ENCODE measurements around the gene DKK2. TPM values are rescaled to one million over a fixed set of nuclear protein-coding genes. Genes with fewer than 3 reads are reported as not detected.

The DKK2 gene
- total RNA-seq, 1 experiment from 2014 or later = not detected

- TF ChIP-seq, protein P1, sequence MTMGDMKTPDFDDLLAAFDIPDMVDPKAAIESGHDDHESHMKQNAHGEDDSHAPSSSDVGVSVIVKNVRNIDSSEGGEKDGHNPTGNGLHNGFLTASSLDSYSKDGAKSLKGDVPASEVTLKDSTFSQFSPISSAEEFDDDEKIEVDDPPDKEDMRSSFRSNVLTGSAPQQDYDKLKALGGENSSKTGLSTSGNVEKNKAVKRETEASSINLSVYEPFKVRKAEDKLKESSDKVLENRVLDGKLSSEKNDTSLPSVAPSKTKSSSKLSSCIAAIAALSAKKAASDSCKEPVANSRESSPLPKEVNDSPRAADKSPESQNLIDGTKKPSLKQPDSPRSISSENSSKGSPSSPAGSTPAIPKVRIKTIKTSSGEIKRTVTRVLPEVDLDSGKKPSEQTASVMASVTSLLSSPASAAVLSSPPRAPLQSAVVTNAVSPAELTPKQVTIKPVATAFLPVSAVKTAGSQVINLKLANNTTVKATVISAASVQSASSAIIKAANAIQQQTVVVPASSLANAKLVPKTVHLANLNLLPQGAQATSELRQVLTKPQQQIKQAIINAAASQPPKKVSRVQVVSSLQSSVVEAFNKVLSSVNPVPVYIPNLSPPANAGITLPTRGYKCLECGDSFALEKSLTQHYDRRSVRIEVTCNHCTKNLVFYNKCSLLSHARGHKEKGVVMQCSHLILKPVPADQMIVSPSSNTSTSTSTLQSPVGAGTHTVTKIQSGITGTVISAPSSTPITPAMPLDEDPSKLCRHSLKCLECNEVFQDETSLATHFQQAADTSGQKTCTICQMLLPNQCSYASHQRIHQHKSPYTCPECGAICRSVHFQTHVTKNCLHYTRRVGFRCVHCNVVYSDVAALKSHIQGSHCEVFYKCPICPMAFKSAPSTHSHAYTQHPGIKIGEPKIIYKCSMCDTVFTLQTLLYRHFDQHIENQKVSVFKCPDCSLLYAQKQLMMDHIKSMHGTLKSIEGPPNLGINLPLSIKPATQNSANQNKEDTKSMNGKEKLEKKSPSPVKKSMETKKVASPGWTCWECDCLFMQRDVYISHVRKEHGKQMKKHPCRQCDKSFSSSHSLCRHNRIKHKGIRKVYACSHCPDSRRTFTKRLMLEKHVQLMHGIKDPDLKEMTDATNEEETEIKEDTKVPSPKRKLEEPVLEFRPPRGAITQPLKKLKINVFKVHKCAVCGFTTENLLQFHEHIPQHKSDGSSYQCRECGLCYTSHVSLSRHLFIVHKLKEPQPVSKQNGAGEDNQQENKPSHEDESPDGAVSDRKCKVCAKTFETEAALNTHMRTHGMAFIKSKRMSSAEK (CRISPR knock-in tag; IDR thresholded peaks at IDR 0.05; ENCODE audit: borderline replicate concordance) = no peak
These were observed 1.8 kb downstream of the DKK2 start (continued) for GRCh38 chr4:107034091-107034995.

GRCh38 chr4:107027379-107027778, 8.7 kb downstream of the DKK2 start:
- CTCF ChIA-PET = no interaction called here
- Mint-ChIP-seq H3K27ac (no peak overlapping the region), H3K27me3 (ENCODE audit: low read depth) (no peaks in the 10 kb centered on the region), H3K36me3 (no peaks in the 10 kb centered on the region), H3K4me3 (no peak overlapping the region), H3K9me3 (no peaks in the 10 kb centered on the region), H3K4me1 (peaks cover 13% of the 10 kb centered on the region)
- POLR2A ChIA-PET = no interaction called here
- DNase-seq (ENCODE audit: low spot score) (no peak), ATAC-seq (no peak)
- TF ChIP-seq ZNF219 (CRISPR knock-in tag; IDR thresholded peaks at IDR 0.05; ENCODE audit: borderline replicate concordance) (no peak), ELF4 (CRISPR knock-in tag; IDR thresholded peaks at IDR 0.05; ENCODE audit: low read depth) (no peak), MYBL2 (CRISPR knock-in tag; IDR thresholded peaks at IDR 0.05) (no peak)

GRCh38 chr4:107018344-107018735, 17.8 kb downstream of the DKK2 start:
- POLR2A ChIA-PET = no interaction called here
- TF ChIP-seq ZBTB21 (CRISPR knock-in tag; IDR thresholded peaks at IDR 0.05; ENCODE audit: borderline replicate concordance) (no peak), CREB1 (CRISPR knock-in tag; IDR thresholded peaks at IDR 0.05) (no peak), ZSCAN18 (CRISPR knock-in tag; IDR thresholded peaks at IDR 0.05) (no peak), FOXK1 (CRISPR knock-in tag; IDR thresholded peaks at IDR 0.05) (no peak), NR1H2 (CRISPR knock-in tag; IDR thresholded peaks at IDR 0.05) (no peak), GTF2I (CRISPR knock-in tag; conservative IDR thresholded peaks at IDR 0.05) (no peak), SMAD4 (CRISPR knock-in tag; IDR thresholded peaks at IDR 0.05) (no peak), MXD4 (CRISPR knock-in tag; IDR thresholded peaks at IDR 0.05; ENCODE audit: borderline replicate concordance) (no peak), ZNF396 (CRISPR knock-in tag; IDR thresholded peaks at IDR 0.05; ENCODE audit: borderline replicate concordance) (no peak), ERG (CRISPR knock-in tag; IDR thresholded peaks at IDR 0.05) (no peak), ZNF416 (CRISPR knock-in tag; IDR thresholded peaks at IDR 0.05) (no peak), CBFB (CRISPR knock-in tag; IDR thresholded peaks at IDR 0.05; ENCODE audit: low read depth) (no peak), ZNF232 (CRISPR knock-in tag; IDR thresholded peaks at IDR 0.05) (no peak), SOX15 (CRISPR knock-in tag; IDR thresholded peaks at IDR 0.05) (no peak)
- TF ChIP-seq, protein P2, sequence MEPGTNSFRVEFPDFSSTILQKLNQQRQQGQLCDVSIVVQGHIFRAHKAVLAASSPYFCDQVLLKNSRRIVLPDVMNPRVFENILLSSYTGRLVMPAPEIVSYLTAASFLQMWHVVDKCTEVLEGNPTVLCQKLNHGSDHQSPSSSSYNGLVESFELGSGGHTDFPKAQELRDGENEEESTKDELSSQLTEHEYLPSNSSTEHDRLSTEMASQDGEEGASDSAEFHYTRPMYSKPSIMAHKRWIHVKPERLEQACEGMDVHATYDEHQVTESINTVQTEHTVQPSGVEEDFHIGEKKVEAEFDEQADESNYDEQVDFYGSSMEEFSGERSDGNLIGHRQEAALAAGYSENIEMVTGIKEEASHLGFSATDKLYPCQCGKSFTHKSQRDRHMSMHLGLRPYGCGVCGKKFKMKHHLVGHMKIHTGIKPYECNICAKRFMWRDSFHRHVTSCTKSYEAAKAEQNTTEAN (CRISPR knock-in tag; IDR thresholded peaks at IDR 0.05) = no peak
- TF ChIP-seq, protein P3, sequence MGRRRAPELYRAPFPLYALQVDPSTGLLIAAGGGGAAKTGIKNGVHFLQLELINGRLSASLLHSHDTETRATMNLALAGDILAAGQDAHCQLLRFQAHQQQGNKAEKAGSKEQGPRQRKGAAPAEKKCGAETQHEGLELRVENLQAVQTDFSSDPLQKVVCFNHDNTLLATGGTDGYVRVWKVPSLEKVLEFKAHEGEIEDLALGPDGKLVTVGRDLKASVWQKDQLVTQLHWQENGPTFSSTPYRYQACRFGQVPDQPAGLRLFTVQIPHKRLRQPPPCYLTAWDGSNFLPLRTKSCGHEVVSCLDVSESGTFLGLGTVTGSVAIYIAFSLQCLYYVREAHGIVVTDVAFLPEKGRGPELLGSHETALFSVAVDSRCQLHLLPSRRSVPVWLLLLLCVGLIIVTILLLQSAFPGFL (CRISPR knock-in tag; IDR thresholded peaks at IDR 0.05; ENCODE audit: borderline replicate concordance) = no peak
- TF ChIP-seq, protein P4, sequence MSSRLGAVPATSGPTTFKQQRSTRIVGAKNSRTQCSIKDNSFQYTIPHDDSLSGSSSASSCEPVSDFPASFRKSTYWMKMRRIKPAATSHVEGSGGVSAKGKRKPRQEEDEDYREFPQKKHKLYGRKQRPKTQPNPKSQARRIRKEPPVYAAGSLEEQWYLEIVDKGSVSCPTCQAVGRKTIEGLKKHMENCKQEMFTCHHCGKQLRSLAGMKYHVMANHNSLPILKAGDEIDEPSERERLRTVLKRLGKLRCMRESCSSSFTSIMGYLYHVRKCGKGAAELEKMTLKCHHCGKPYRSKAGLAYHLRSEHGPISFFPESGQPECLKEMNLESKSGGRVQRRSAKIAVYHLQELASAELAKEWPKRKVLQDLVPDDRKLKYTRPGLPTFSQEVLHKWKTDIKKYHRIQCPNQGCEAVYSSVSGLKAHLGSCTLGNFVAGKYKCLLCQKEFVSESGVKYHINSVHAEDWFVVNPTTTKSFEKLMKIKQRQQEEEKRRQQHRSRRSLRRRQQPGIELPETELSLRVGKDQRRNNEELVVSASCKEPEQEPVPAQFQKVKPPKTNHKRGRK (CRISPR knock-in tag; IDR thresholded peaks at IDR 0.05; ENCODE audit: borderline replicate concordance) = no peak

More at GRCh38 chr4:107018344-107018735, 17.8 kb downstream of the DKK2 start:
- H3K4me3 Mint-ChIP-seq = no peak overlapping the region
- H3K9me3 Mint-ChIP-seq = no peaks in the 10 kb centered on the region
- peaks cover 8% of the 10 kb centered on the region for H3K4me1 Mint-ChIP-seq
- CTCF ChIA-PET = no interaction called here
- ATAC-seq = no peak
- H3K27me3 Mint-ChIP-seq (ENCODE audit: low read depth) = no peaks in the 10 kb centered on the region
- no peaks in the 10 kb centered on the region for H3K36me3 Mint-ChIP-seq
- DNase-seq (ENCODE audit: low spot score) = no peak
- no peak overlapping the region for H3K27ac Mint-ChIP-seq

All from WTC11 (cell line).